ENCODE measurements around the gene LHFPL3.

Gene LHFPL3

DNA sequence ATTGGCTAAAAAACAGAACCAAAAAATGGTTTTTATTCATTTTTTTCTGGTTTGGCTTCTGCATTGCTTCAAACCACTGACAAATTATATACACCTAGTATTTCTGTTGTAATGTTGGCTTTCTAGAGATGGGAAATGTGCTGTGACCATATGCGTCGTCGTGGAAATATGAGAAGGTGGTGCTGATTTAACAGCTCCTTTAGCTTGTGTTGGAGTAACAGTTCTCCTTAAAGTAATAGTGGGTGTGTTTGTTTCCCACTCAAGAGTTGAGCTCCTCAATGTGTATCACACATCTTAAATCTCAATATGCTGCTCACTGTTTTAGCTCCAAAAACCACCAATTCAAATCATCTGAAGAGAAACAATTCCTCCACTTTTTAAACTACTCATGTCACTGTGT is 196.4 kb downstream of the LHFPL3 start:
- Histone ChIP-seq H3K4me1 (ENCODE audit: control insufficient read depth, insufficient read depth, low read length) (no peaks in the 10 kb centered on the region), H3K9ac (ENCODE audit: low read length) (no peak overlapping the region), H3K36me3 (ENCODE audit: control insufficient read depth, insufficient read depth, low read length) (no peaks in the 10 kb centered on the region), H3K27me3 (ENCODE audit: control insufficient read depth, insufficient read depth, low read length) (no peaks in the 10 kb centered on the region), H3K27ac (ENCODE audit: low read depth, low read length) (no peak overlapping the region), H3K4me3 (ENCODE audit: low read length) (no peak overlapping the region)

- Histone ChIP-seq H3K9ac (ENCODE audit: low read length) (no peak overlapping the region), H3K4me3 (ENCODE audit: low read length) (no peak overlapping the region), H3K27me3 (ENCODE audit: control insufficient read depth, insufficient read depth, low read length) (no peaks in the 10 kb centered on the region), H3K27ac (ENCODE audit: low read depth, low read length) (no peak overlapping the region), H3K36me3 (ENCODE audit: control insufficient read depth, insufficient read depth, low read length) (no peaks in the 10 kb centered on the region), H3K4me1 (ENCODE audit: control insufficient read depth, insufficient read depth, low read length) (no peaks in the 10 kb centered on the region)
These were observed 199.7 kb downstream of the LHFPL3 start for GRCh38 chr7:104528142-104528541.

GRCh38 chr7:104529567-104529966 is 201.2 kb downstream of the LHFPL3 start:
- Histone ChIP-seq H3K27me3 (ENCODE audit: control insufficient read depth, insufficient read depth, low read length) (no peaks in the 10 kb centered on the region), H3K4me1 (ENCODE audit: control insufficient read depth, insufficient read depth, low read length) (no peaks in the 10 kb centered on the region), H3K27ac (ENCODE audit: low read depth, low read length) (no peak overlapping the region), H3K9ac (ENCODE audit: low read length) (no peak overlapping the region), H3K4me3 (ENCODE audit: low read length) (no peak overlapping the region), H3K36me3 (ENCODE audit: control insufficient read depth, insufficient read depth, low read length) (no peaks in the 10 kb centered on the region)

DNA sequence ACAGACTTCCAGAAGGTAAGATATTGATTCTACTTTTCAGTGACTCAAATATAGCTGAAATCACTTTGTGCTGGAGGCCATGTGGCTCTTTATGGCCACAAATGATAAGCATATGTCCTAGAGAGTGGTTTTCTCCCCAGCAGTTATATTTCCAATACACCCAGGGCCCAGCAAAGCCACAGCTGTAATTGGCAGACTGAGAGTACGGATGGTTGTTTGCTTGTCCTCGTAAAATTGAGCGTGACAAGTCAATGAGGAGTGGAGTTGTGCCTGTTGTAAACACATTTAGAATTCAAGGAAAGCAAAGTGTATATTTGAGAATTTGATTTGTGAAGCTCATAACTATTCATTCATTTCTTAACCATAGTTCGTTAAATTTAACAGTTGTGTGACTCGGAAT is 201.8 kb downstream of the LHFPL3 start:
- no peak overlapping the region for H3K27ac ChIP-seq (ENCODE audit: low read depth, low read length)
- H3K36me3 ChIP-seq (ENCODE audit: control insufficient read depth, insufficient read depth, low read length) = no peaks in the 10 kb centered on the region
- no peaks in the 10 kb centered on the region for H3K4me1 ChIP-seq (ENCODE audit: control insufficient read depth, insufficient read depth, low read length)
- no peaks in the 10 kb centered on the region for H3K27me3 ChIP-seq (ENCODE audit: control insufficient read depth, insufficient read depth, low read length)
- no peak overlapping the region for H3K4me3 ChIP-seq (ENCODE audit: low read length)
- H3K9ac ChIP-seq (ENCODE audit: low read length) = no peak overlapping the region

GRCh38 chr7:104534149-104534548 is 205.7 kb downstream of the LHFPL3 start:
- H3K9ac ChIP-seq (ENCODE audit: low read length) = no peak overlapping the region
- H3K27me3 ChIP-seq (ENCODE audit: control insufficient read depth, insufficient read depth, low read length) = no peaks in the 10 kb centered on the region
- no peaks in the 10 kb centered on the region for H3K4me1 ChIP-seq (ENCODE audit: control insufficient read depth, insufficient read depth, low read length)
- no peaks in the 10 kb centered on the region for H3K36me3 ChIP-seq (ENCODE audit: control insufficient read depth, insufficient read depth, low read length)
- no peak overlapping the region for H3K4me3 ChIP-seq (ENCODE audit: low read length)
- H3K27ac ChIP-seq (ENCODE audit: low read depth, low read length) = no peak overlapping the region

DNA sequence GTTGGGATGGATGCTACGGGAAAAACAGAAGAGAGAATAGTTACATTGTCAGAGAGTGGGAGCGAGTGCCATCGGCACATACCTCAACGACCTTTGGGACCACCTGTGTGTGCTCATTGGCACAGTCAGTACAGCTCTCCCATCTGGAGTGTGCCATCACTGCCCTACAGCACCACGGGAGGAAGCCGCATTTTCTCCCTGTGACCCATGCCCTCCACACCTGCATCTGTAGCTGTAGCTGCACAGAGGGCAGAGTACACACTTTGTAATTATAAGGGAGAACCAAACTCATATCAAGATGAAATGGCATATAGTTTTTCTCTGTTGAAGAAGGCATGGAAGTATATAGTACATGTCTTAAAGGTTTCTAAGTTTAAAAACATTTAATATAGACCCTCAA is 207.4 kb downstream of the LHFPL3 start:
- no peak overlapping the region for H3K27ac ChIP-seq (ENCODE audit: low read depth, low read length)
- H3K9ac ChIP-seq (ENCODE audit: low read length) = no peak overlapping the region
- H3K4me3 ChIP-seq (ENCODE audit: low read length) = no peak overlapping the region
- H3K36me3 ChIP-seq (ENCODE audit: control insufficient read depth, insufficient read depth, low read length) = no peaks in the 10 kb centered on the region
- H3K4me1 ChIP-seq (ENCODE audit: control insufficient read depth, insufficient read depth, low read length) = no peaks in the 10 kb centered on the region
- no peaks in the 10 kb centered on the region for H3K27me3 ChIP-seq (ENCODE audit: control insufficient read depth, insufficient read depth, low read length)

DNA sequence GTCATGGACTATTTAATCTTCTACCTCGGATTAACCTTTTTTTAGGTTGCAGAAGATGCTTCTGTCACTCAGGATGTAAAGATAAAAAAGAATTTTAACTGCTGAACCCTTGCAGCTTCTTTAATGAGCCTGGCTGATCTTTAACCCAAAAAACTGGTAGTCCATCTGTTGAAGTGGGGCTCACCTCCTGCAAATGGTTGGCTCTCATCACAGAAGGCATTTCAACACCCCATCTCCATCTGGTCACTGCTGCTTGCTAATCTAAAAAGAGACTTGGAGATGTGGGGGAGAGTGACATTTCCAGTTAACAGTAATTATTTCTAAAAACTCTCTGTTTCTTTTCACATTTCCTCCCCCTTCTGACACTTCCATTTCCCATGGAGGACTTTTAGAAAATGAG is 208.6 kb downstream of the LHFPL3 start:
- Histone ChIP-seq H3K4me3 (ENCODE audit: low read length) (no peak overlapping the region), H3K27ac (ENCODE audit: low read depth, low read length) (no peak overlapping the region), H3K9ac (ENCODE audit: low read length) (no peak overlapping the region), H3K27me3 (ENCODE audit: control insufficient read depth, insufficient read depth, low read length) (no peaks in the 10 kb centered on the region), H3K4me1 (ENCODE audit: control insufficient read depth, insufficient read depth, low read length) (no peaks in the 10 kb centered on the region), H3K36me3 (ENCODE audit: control insufficient read depth, insufficient read depth, low read length) (no peaks in the 10 kb centered on the region)

DNA sequence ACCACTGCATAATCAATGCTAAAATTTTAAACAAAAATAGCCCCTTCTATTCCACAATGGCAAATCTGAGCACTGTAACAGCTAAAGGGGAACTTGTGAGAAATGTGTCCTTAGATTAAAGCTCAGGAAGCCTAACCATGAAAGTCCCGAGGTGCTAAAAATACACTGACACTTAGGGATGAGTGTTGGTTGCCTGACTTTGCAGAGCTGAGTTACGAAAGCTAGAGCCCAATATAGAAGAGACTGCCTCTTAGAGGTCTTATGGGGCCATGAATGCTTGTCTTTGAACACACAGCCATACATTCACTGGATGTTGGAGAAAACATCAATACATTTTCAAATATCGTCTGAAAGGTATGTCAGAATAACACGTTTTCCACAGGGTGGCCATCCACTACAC is 209.7 kb downstream of the LHFPL3 start:
- Histone ChIP-seq H3K4me1 (ENCODE audit: control insufficient read depth, insufficient read depth, low read length) (no peaks in the 10 kb centered on the region), H3K9ac (ENCODE audit: low read length) (no peak overlapping the region), H3K4me3 (ENCODE audit: low read length) (no peak overlapping the region), H3K36me3 (ENCODE audit: control insufficient read depth, insufficient read depth, low read length) (no peaks in the 10 kb centered on the region), H3K27ac (ENCODE audit: low read depth, low read length) (no peak overlapping the region), H3K27me3 (ENCODE audit: control insufficient read depth, insufficient read depth, low read length) (no peaks in the 10 kb centered on the region)

DNA sequence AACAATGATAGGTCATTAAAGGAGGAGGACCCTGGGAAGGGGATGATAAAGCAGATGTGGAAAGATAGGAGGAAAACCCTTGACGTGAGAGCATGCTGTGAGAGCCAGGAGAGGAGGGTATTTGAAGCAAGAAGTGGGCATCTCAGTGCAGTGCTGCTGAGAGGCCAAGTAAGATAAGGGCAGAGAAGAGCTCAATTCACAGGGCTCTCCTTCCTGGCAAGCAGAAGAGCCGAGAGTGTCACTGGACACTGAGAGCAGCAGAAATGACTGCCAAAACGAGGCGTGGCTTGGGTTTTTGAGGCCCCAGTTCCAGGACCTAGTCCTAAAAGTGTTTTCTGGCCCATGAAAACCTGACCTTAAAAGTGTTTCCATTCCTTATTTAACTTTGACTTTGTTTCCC is 213.5 kb downstream of the LHFPL3 start:
- Histone ChIP-seq H3K4me1 (ENCODE audit: control insufficient read depth, insufficient read depth, low read length) (no peaks in the 10 kb centered on the region), H3K4me3 (ENCODE audit: low read length) (no peak overlapping the region), H3K27me3 (ENCODE audit: control insufficient read depth, insufficient read depth, low read length) (no peaks in the 10 kb centered on the region), H3K27ac (ENCODE audit: low read depth, low read length) (no peak overlapping the region), H3K9ac (ENCODE audit: low read length) (no peak overlapping the region), H3K36me3 (ENCODE audit: control insufficient read depth, insufficient read depth, low read length) (no peaks in the 10 kb centered on the region)

- Histone ChIP-seq H3K9ac (ENCODE audit: low read length) (no peak overlapping the region), H3K4me3 (ENCODE audit: low read length) (no peak overlapping the region), H3K27me3 (ENCODE audit: control insufficient read depth, insufficient read depth, low read length) (no peaks in the 10 kb centered on the region), H3K27ac (ENCODE audit: low read depth, low read length) (no peak overlapping the region), H3K36me3 (ENCODE audit: control insufficient read depth, insufficient read depth, low read length) (no peaks in the 10 kb centered on the region), H3K4me1 (ENCODE audit: control insufficient read depth, insufficient read depth, low read length) (no peaks in the 10 kb centered on the region)
These were observed 220.5 kb downstream of the LHFPL3 start for GRCh38 chr7:104548861-104549260.

- H3K36me3 ChIP-seq (ENCODE audit: control insufficient read depth, insufficient read depth, low read length) = no peaks in the 10 kb centered on the region
- no peaks in the 10 kb centered on the region for H3K4me1 ChIP-seq (ENCODE audit: control insufficient read depth, insufficient read depth, low read length)
- H3K27me3 ChIP-seq (ENCODE audit: control insufficient read depth, insufficient read depth, low read length) = no peaks in the 10 kb centered on the region
- no peak overlapping the region for H3K9ac ChIP-seq (ENCODE audit: low read length)
- no peak overlapping the region for H3K4me3 ChIP-seq (ENCODE audit: low read length)
- no peak overlapping the region for H3K27ac ChIP-seq (ENCODE audit: low read depth, low read length)
These were observed 222.0 kb downstream of the LHFPL3 start for GRCh38 chr7:104550362-104550761.

DNA sequence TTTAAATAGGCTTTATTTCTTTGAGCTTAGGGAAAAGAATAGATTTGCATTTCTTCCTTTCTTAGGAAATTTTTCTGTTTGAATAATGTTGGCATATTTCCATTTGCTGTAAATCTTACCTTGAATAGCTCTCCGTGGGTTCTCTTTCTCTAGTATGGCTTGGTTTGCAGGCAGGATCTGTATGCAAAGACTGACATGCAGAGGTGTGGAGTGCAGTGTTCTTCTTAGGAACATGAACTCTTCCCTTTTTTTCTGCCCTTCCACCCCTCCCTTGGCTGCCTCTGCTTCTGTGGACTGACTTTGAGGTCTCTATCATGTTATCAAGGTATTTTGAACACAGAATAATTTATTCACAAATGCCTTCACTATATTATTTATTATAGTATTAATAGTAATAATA is 222.8 kb downstream of the LHFPL3 start:
- no peak overlapping the region for H3K4me3 ChIP-seq (ENCODE audit: low read length)
- no peak overlapping the region for H3K9ac ChIP-seq (ENCODE audit: low read length)
- no peak overlapping the region for H3K27ac ChIP-seq (ENCODE audit: low read depth, low read length)
- H3K36me3 ChIP-seq (ENCODE audit: control insufficient read depth, insufficient read depth, low read length) = no peaks in the 10 kb centered on the region
- no peaks in the 10 kb centered on the region for H3K27me3 ChIP-seq (ENCODE audit: control insufficient read depth, insufficient read depth, low read length)
- H3K4me1 ChIP-seq (ENCODE audit: control insufficient read depth, insufficient read depth, low read length) = no peaks in the 10 kb centered on the region

DNA sequence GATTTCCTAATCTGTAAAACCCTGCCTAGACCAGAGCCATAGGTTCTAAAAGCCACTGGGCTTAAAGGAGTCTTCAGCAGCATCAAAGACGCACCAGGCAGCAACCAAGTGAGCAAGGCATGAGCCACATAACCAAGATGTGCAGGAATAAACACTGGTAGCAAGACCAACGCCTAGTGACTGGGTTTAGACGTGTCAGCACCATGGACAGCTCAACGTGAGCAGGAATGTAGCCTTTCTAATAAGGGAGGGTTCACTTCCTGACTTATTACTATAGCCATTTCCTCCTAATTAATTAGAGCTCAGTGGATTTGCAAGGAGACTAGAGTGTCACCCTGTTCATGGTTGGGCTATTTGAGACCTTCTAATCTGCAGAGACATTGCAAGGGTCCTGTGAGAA is 223.7 kb downstream of the LHFPL3 start:
- Histone ChIP-seq H3K4me1 (ENCODE audit: control insufficient read depth, insufficient read depth, low read length) (no peaks in the 10 kb centered on the region), H3K4me3 (ENCODE audit: low read length) (no peak overlapping the region), H3K9ac (ENCODE audit: low read length) (no peak overlapping the region), H3K36me3 (ENCODE audit: control insufficient read depth, insufficient read depth, low read length) (no peaks in the 10 kb centered on the region), H3K27ac (ENCODE audit: low read depth, low read length) (no peak overlapping the region), H3K27me3 (ENCODE audit: control insufficient read depth, insufficient read depth, low read length) (no peaks in the 10 kb centered on the region)

GRCh38 chr7:104553074-104553473 is 224.7 kb downstream of the LHFPL3 start:
- Histone ChIP-seq H3K27me3 (ENCODE audit: control insufficient read depth, insufficient read depth, low read length) (no peaks in the 10 kb centered on the region), H3K27ac (ENCODE audit: low read depth, low read length) (no peak overlapping the region), H3K4me1 (ENCODE audit: control insufficient read depth, insufficient read depth, low read length) (no peaks in the 10 kb centered on the region), H3K4me3 (ENCODE audit: low read length) (no peak overlapping the region), H3K9ac (ENCODE audit: low read length) (no peak overlapping the region), H3K36me3 (ENCODE audit: control insufficient read depth, insufficient read depth, low read length) (no peaks in the 10 kb centered on the region)
